Fibroblast of lung (primary cell): ENCODE measurements around the gene GNPDA2.

Experiments used
- EZH2 ChIP-seq: IDR thresholded peaks from 2 replicates; pipeline ENCODE4 v1.5.1; 2012; ENCODE audit warnings: low read length, control low read depth, mild to moderate bottlenecking; ENCODE audit errors: missing control alignments
- TF ChIP-seq, protein P1 (sequence below), 2 donors: IDR thresholded peaks in 1 of 2; conservative IDR thresholded peaks in 1 of 2; 1 replicate in 1 of 2; 2 replicates in 1 of 2; pipeline ENCODE4 v1.5.1; 2011 to 2012; ENCODE audit warnings: low read length in 2 of 2, control low read depth in 1 of 2, inconsistent platforms in 1 of 2, low read depth in 1 of 2, mild to moderate bottlenecking in 1 of 2

DNA sequence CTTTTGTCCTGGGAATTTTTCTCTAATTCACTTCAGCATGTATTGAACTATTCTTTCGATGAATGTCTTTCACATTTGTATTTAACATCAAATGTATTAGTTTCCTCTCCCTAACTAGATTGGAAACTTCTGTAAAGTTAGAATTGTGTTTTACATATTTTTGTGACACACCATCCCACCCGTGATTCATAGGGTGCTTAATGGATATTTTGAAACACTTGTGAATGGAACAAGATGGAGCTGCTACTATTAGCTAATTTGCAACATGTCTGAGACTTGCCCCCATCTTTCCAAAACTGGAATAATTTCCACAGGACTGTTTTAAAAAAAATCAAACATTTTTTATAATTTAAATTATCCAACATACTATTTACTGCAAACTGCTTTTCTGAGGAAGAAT is 30.2 kb upstream of the GNPDA2 start:
- TF ChIP-seq, protein P1, sequence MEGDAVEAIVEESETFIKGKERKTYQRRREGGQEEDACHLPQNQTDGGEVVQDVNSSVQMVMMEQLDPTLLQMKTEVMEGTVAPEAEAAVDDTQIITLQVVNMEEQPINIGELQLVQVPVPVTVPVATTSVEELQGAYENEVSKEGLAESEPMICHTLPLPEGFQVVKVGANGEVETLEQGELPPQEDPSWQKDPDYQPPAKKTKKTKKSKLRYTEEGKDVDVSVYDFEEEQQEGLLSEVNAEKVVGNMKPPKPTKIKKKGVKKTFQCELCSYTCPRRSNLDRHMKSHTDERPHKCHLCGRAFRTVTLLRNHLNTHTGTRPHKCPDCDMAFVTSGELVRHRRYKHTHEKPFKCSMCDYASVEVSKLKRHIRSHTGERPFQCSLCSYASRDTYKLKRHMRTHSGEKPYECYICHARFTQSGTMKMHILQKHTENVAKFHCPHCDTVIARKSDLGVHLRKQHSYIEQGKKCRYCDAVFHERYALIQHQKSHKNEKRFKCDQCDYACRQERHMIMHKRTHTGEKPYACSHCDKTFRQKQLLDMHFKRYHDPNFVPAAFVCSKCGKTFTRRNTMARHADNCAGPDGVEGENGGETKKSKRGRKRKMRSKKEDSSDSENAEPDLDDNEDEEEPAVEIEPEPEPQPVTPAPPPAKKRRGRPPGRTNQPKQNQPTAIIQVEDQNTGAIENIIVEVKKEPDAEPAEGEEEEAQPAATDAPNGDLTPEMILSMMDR (conservative IDR thresholded peaks at IDR 0.05 in 1 of 2, IDR thresholded peaks at IDR 0.05 in 1 of 2; ENCODE audit: low read depth in 1 of 2, low read length in 2 of 2), result no peak
- TF ChIP-seq EZH2, result no peak
